ENCODE data around the gene SFTA2. TPM values are rescaled to one million over a fixed set of nuclear protein-coding genes. Genes with fewer than 3 reads are reported as not detected.

SFTA2 gene
- total RNA-seq, 4 donors from 2014 or later = 1.1 TPM; not detected in 3

DNA sequence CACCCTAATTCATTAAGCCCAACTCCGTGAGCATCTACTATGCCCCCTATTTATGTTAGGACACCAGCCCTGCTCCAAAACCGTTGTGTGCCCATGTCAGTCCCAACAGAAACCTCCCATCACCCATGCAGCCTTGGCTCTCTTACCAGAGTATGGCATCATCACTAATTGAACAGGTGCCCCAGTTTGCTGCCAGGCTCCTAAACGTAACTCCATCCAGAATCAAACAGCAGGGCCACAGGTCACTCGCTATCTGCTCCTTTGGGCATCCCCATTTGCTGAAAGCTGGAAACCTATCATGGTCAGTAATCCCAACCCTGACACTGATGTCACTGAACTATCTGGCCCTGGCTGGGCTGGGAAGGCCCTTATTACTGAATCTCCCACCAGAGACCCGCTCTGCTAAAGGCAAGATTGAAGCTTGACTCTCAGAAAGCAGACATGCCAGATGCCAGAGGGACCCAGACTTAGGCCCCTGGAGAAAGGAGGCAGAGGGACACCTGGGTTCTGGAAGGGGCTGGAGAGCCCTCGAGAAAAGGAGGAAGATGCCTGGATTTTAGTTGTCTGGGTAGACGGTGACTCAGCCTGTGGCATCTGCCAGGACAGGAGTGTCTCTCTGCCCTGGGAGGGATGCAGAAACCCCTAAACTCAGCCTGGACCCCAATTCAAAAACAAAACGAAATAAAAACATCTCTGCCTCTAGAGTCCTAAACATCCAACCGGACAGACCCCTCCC, 22.8 kb upstream of the SFTA2 start:
- intact Hi-C loops (cut with DNase I; ENCODE audit: low total_unique reads) = no loop called here
- Histone ChIP-seq H3K27ac (peak overlapping the region in 1 of 2 donors; percentile 36), H3K27me3 (no peaks in the 10 kb centered on the region), H3K9me3 (no peaks in the 10 kb centered on the region), H3K4me3 (peak overlapping the region; percentile 33 to 43), H3K36me3 (no peaks in the 10 kb centered on the region), H3K4me1 (no peaks in the 10 kb centered on the region)
- no peak for DNase-seq
- TF ChIP-seq POLR2A (IDR thresholded peaks at IDR 0.05) = no peak
- TF ChIP-seq, protein P1, sequence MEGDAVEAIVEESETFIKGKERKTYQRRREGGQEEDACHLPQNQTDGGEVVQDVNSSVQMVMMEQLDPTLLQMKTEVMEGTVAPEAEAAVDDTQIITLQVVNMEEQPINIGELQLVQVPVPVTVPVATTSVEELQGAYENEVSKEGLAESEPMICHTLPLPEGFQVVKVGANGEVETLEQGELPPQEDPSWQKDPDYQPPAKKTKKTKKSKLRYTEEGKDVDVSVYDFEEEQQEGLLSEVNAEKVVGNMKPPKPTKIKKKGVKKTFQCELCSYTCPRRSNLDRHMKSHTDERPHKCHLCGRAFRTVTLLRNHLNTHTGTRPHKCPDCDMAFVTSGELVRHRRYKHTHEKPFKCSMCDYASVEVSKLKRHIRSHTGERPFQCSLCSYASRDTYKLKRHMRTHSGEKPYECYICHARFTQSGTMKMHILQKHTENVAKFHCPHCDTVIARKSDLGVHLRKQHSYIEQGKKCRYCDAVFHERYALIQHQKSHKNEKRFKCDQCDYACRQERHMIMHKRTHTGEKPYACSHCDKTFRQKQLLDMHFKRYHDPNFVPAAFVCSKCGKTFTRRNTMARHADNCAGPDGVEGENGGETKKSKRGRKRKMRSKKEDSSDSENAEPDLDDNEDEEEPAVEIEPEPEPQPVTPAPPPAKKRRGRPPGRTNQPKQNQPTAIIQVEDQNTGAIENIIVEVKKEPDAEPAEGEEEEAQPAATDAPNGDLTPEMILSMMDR (IDR thresholded peaks at IDR 0.05) = no peak

DNA sequence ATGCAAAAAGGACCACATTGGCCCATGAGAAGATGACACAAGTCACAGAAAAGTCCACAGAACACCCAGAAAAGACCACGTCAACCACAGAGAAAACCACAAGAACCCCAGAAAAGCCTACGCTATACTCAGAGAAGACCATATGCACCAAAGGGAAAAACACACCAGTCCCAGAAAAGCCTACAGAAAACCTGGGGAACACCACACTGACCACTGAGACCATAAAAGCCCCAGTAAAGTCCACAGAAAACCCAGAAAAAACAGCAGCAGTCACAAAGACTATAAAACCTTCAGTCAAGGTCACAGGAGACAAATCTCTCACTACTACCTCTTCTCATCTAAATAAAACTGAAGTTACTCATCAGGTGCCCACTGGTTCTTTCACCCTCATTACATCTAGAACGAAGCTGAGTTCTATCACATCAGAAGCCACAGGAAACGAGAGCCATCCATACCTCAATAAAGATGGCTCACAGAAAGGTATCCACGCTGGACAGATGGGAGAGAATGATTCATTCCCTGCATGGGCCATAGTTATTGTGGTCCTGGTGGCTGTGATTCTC, 20.0 kb upstream of the SFTA2 start:
- no peak for TF ChIP-seq POLR2A (IDR thresholded peaks at IDR 0.05)
- TF ChIP-seq, protein P1 (IDR thresholded peaks at IDR 0.05) = no peak
- no peak overlapping the region for H3K4me3 ChIP-seq
- no peaks in the 10 kb centered on the region for H3K27me3 ChIP-seq
- intact Hi-C loops (cut with DNase I; ENCODE audit: low total_unique reads) = no loop called here
- no peak for DNase-seq
- no peaks in the 10 kb centered on the region for H3K4me1 ChIP-seq
- no peak overlapping the region for H3K27ac ChIP-seq
- no peaks in the 10 kb centered on the region for H3K9me3 ChIP-seq
- no peaks in the 10 kb centered on the region for H3K36me3 ChIP-seq

DNA sequence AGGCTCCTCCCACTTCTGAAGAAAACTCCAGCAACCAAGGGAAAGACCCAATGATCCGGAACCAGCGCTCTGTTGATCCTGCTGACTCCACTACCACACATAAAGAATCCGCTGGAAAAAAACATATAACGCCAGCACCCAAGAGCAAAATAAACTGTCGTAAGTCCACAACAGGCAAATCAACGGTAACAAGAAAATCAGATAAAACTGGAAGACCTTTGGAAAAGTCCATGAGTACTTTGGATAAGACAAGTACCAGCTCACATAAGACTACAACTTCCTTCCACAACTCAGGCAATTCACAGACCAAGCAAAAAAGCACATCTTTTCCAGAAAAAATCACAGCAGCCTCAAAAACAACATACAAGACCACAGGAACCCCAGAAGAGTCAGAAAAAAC, 16.8 kb upstream of the SFTA2 start:
- Histone ChIP-seq H3K4me1 (no peaks in the 10 kb centered on the region), H3K36me3 (no peaks in the 10 kb centered on the region), H3K9me3 (no peaks in the 10 kb centered on the region), H3K27me3 (no peaks in the 10 kb centered on the region), H3K4me3 (no peak overlapping the region), H3K27ac (no peak overlapping the region)
- DNase-seq = no peak
- TF ChIP-seq POLR2A (IDR thresholded peaks at IDR 0.05) = no peak
- TF ChIP-seq, protein P1 (IDR thresholded peaks at IDR 0.05) = no peak
- intact Hi-C loops (cut with DNase I; ENCODE audit: low total_unique reads) = no loop called here

DNA sequence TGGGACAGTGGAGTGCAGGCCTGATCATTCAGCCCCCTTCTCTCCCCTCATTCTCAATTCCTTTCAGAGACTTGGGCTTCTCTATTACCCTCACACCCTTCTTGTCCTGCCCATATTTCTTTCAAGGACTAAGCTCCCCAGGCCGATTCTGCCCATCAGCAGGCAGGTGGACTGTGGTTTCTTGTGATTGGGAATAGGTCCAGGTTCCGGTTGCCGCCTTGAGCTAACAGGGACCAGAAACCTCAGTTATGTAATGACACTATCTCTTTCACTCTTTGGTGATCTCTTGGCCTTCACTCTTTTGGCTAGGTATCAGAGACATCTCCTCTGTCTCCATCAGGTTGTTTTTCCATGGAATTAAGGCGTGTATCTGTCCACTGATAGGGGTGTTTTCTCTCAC, 15.3 kb upstream of the SFTA2 start:
- Histone ChIP-seq H3K27me3 (no peaks in the 10 kb centered on the region), H3K36me3 (no peaks in the 10 kb centered on the region)
- no peak for TF ChIP-seq POLR2A (IDR thresholded peaks at IDR 0.05)
- TF ChIP-seq, protein P1 (IDR thresholded peaks at IDR 0.05) = no peak

DNA sequence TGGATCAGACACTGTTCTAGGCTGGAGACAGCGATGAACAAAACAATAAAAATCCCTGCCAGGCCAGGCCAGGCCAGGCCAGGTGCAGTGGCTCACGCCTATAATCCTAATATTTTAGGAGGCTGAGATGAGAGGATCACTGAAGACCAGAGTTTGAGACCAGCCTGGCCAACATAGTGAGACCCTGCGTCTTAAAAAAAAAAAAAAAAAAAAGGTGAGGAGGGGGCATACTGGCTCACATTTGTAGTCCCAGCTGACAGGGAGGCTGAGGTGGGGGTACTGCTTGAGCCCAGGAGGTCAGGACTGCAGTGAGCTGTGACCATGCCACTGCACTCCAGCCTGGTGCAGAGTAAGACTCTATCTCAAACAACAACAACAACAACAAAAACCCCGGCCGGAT, 13.3 kb upstream of the SFTA2 start:
- Histone ChIP-seq H3K4me1 (no peaks in the 10 kb centered on the region), H3K9me3 (no peaks in the 10 kb centered on the region), H3K4me3 (no peak overlapping the region), H3K36me3 (no peaks in the 10 kb centered on the region), H3K27me3 (no peaks in the 10 kb centered on the region), H3K27ac (no peak overlapping the region)
- no peak for DNase-seq
- intact Hi-C loops (cut with DNase I; ENCODE audit: low total_unique reads) = no loop called here
- TF ChIP-seq, protein P1 (IDR thresholded peaks at IDR 0.05) = no peak
- no peak for TF ChIP-seq POLR2A (IDR thresholded peaks at IDR 0.05)

More for the DNA sequence above, 15.3 kb upstream of the SFTA2 start:
- Histone ChIP-seq H3K4me3 (no peak overlapping the region), H3K27ac (no peak overlapping the region), H3K9me3 (no peaks in the 10 kb centered on the region), H3K4me1 (no peaks in the 10 kb centered on the region)
- DNase-seq = no peak
- intact Hi-C loops (cut with DNase I; ENCODE audit: low total_unique reads) = no loop called here

All from uterus (tissue), 4 donors.